Measurements from ENCODE around the gene MUC12. TPM values are rescaled to one million over a fixed set of nuclear protein-coding genes. Genes with fewer than 3 reads are reported as not detected.

Gene MUC12
- total RNA-seq, 1 experiment from 2014 or later = 3.8 TPM

- Histone ChIP-seq H2AFZ (no peak overlapping the region), H3K9me3 (ENCODE audit: insufficient read depth, low read depth) (0 out of 2 replicates have a peak, but pooled peaks cover 3% of the 10 kb centered on the region), H3K36me3 (ENCODE audit: low read depth) (no peaks in the 10 kb centered on the region), H3K27me3 (ENCODE audit: insufficient read depth, low read depth) (peaks cover 43% of the 10 kb centered on the region), H3K4me2 (no peak overlapping the region), H3K27ac (no peak overlapping the region), H3K9me2 (ENCODE audit: insufficient read depth) (no peaks in the 10 kb centered on the region), H3K79me2 (ENCODE audit: low read depth) (no peaks in the 10 kb centered on the region), H3F3A (ENCODE audit: insufficient read depth, low read depth) (peaks cover 14% of the 10 kb centered on the region), H3K4me3 (no peak overlapping the region), H3K4me1 (replicated peaks; ENCODE audit: insufficient read depth) (peaks cover 14% of the 10 kb centered on the region), H4K20me1 (ENCODE audit: insufficient read depth) (no peaks in the 10 kb centered on the region)
- CTCF ChIA-PET = no interaction called here
- no peak for DNase-seq
- POLR2A ChIA-PET (ENCODE audit: unreplicated experiment) = interaction anchor here (0.6 kb wide), 1 partner anchor 145 kb away, joined by 6 read pairs; no protein-coding TSS in a partner anchor
- no TSS peak for BruUV-seq (replicated peaks)
- TF ChIP-seq EZH2 (IDR thresholded peaks at IDR 0.05; ENCODE audit: low read depth) = no peak
- TF ChIP-seq CTCF (conservative IDR thresholded peaks at IDR 0.05) = no peak
- intact Hi-C loops (cut with micrococcal nuclease; ENCODE audit: unreplicated experiment) = no loop called here
Observed at GRCh38 chr7:100946111-100946510, 23.3 kb upstream of the MUC12 start.

GRCh38 chr7:100946766-100947365, 22.5 kb upstream of the MUC12 start:
- no TSS peak for BruUV-seq (replicated peaks)
- ChIA-PET POLR2A (ENCODE audit: unreplicated experiment) (interaction anchor here (0.6 kb wide), 1 partner anchor 146 kb away, joined by 6 read pairs; no protein-coding TSS in a partner anchor), CTCF (interaction anchor here (0.6 kb wide), 1 partner anchor 134 kb away, joined by 4 read pairs; no protein-coding TSS in a partner anchor)
- Histone ChIP-seq H4K20me1 (ENCODE audit: insufficient read depth) (no peaks in the 10 kb centered on the region), H3K4me1 (replicated peaks; ENCODE audit: insufficient read depth) (peaks cover 14% of the 10 kb centered on the region), H3K4me3 (no peak overlapping the region), H3K4me2 (no peak overlapping the region), H3F3A (ENCODE audit: insufficient read depth, low read depth) (peaks cover 14% of the 10 kb centered on the region), H3K36me3 (ENCODE audit: low read depth) (no peaks in the 10 kb centered on the region), H3K27me3 (ENCODE audit: insufficient read depth, low read depth) (peaks cover 50% of the 10 kb centered on the region), H3K9me2 (ENCODE audit: insufficient read depth) (no peaks in the 10 kb centered on the region), H3K79me2 (ENCODE audit: low read depth) (no peaks in the 10 kb centered on the region), H2AFZ (no peak overlapping the region), H3K9me3 (ENCODE audit: insufficient read depth, low read depth) (0 out of 2 replicates have a peak, but pooled peaks cover 3% of the 10 kb centered on the region), H3K27ac (no peak overlapping the region)
- no peak for TF ChIP-seq EZH2 (IDR thresholded peaks at IDR 0.05; ENCODE audit: low read depth)
- no peak for TF ChIP-seq CTCF (conservative IDR thresholded peaks at IDR 0.05)
- intact Hi-C loops (cut with micrococcal nuclease; ENCODE audit: unreplicated experiment) = no loop called here
- DNase-seq = no peak

- peaks cover 59% of the 10 kb centered on the region for H3K27me3 ChIP-seq (ENCODE audit: insufficient read depth, low read depth)
- H3K4me3 ChIP-seq = no peak overlapping the region
- no peaks in the 10 kb centered on the region for H4K20me1 ChIP-seq (ENCODE audit: insufficient read depth)
- no peak overlapping the region for H3K4me2 ChIP-seq
- DNase-seq = no peak
- no peaks in the 10 kb centered on the region for H3K9me2 ChIP-seq (ENCODE audit: insufficient read depth)
- no TSS peak for BruUV-seq (replicated peaks)
- POLR2A ChIA-PET (ENCODE audit: unreplicated experiment) = interaction anchor here (0.6 kb wide), 1 partner anchor 626 kb away, joined by 3 read pairs; no protein-coding TSS in a partner anchor
- 0 out of 2 replicates have a peak, but pooled peaks cover 3% of the 10 kb centered on the region for H3K9me3 ChIP-seq (ENCODE audit: insufficient read depth, low read depth)
- H3K4me1 ChIP-seq (replicated peaks; ENCODE audit: insufficient read depth) = peaks cover 6% of the 10 kb centered on the region
- peaks cover 6% of the 10 kb centered on the region; the same call in 1 of the 2 replicates for H3F3A ChIP-seq (ENCODE audit: insufficient read depth, low read depth)
- CTCF ChIA-PET = interaction anchor here (0.6 kb wide), 1 partner anchor 133 kb away, joined by 4 read pairs; no protein-coding TSS in a partner anchor
- H2AFZ ChIP-seq = no peak overlapping the region
- no peak for TF ChIP-seq EZH2 (IDR thresholded peaks at IDR 0.05; ENCODE audit: low read depth)
- TF ChIP-seq CTCF (conservative IDR thresholded peaks at IDR 0.05) = no peak
- no peak overlapping the region for H3K27ac ChIP-seq
- intact Hi-C loops (cut with micrococcal nuclease; ENCODE audit: unreplicated experiment) = no loop called here
- no peaks in the 10 kb centered on the region for H3K79me2 ChIP-seq (ENCODE audit: low read depth)
- no peaks in the 10 kb centered on the region for H3K36me3 ChIP-seq (ENCODE audit: low read depth)
Observed at GRCh38 chr7:100947792-100948191, 21.6 kb upstream of the MUC12 start.
